Lower lobe of right lung (tissue), 2 donors: ENCODE measurements around the gene ARL4C. TPM values are rescaled to one million over a fixed set of nuclear protein-coding genes. Genes with fewer than 3 reads are reported as not detected.

Source experiments
- ATAC-seq, 2 donors: fragments of 200-7000 bp; cut with Tn5 transposase; one replicate each; pipeline ENCODE4 v1.9.1; 2020 to 2022; ENCODE audit warnings: mild to moderate bottlenecking in 2 of 2, moderate library complexity in 2 of 2
- DNase-seq: peaks from one replicate; pipeline ENCODE4 v3.0.0-alpha.2; 2020
- H3K27ac ChIP-seq: fragments of 200-600 bp; one replicate; pipeline ENCODE4 v1.8.0; 2022
- H3K27me3 ChIP-seq: fragments of 200-600 bp; one replicate; pipeline ENCODE4 v1.8.0; 2022; ENCODE audit warnings: low read depth
- H3K36me3 ChIP-seq: fragments of 200-600 bp; one replicate; pipeline ENCODE4 v1.8.0; 2022; ENCODE audit warnings: mild to moderate bottlenecking
- H3K4me1 ChIP-seq: fragments of 200-600 bp; one replicate; pipeline ENCODE4 v1.8.0; 2022
- H3K4me3 ChIP-seq: fragments of 200-600 bp; one replicate; pipeline ENCODE4 v1.8.0; 2022; ENCODE audit warnings: mild to moderate bottlenecking
- H3K9me3 ChIP-seq: fragments of 200-600 bp; one replicate; pipeline ENCODE4 v1.8.0; 2022
- intact Hi-C: fragments of 100-400 bp; cut with DNase I; formaldehyde crosslinking; loops from one replicate; pipeline ENCODE4 v1.11.0; 2022
- total RNA-seq: library from RNA; stranded (reverse); fragmentation: NEBNext Ultra II Directional; extraction: Animal tissue kit (Norgen Biotek cat#: 25700); gene quantifications from one replicate; pipeline ENCODE4 v1.2.1, GENCODE V29; 2021
- TF ChIP-seq, protein P1 (sequence below): fragments of 200-600 bp; IDR thresholded peaks from one replicate; pipeline ENCODE4 v1.8.0; 2022; ENCODE audit warnings: antibody characterized with exemption, mild to moderate bottlenecking
- donor health status: DM: no; HTN: yes; CAD: no; lungs with severe emphysema.

Gene ARL4C
- total RNA-seq, 1 donor from 2014 or later = 13.4 TPM

DNA sequence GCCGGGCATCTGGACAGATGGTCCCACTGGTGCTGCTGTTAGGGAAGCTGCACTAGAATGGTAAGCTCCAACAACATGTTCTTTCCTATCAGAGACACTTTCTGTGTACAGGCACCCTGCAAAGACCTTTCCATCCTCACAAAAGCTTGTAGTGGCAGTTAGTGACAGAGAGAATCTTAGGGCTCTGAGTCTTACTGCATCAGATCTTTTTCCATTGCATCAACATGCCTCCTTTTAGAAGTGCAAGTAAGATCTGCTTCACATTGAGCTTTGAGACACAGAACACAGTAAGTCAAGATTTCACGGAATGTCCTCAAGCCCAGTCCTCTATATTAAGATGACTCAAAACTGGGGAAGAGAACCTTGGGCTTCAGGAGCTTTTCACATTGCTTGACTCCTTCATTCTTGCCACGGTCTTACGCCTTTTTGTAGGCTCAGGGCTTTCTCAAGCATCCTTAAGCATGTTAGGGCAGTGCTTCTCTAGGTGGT lies 52.6 kb downstream of the ARL4C start:
- Histone ChIP-seq H3K4me3 (no peak overlapping the region), H3K36me3 (no peaks in the 10 kb centered on the region), H3K27ac (no peak overlapping the region), H3K27me3 (no peaks in the 10 kb centered on the region), H3K4me1 (peaks cover 22% of the 10 kb centered on the region), H3K9me3 (no peaks in the 10 kb centered on the region)
- DNase-seq (no peak), ATAC-seq (no peak)
- intact Hi-C loops = no loop called here
- TF ChIP-seq, protein P1, sequence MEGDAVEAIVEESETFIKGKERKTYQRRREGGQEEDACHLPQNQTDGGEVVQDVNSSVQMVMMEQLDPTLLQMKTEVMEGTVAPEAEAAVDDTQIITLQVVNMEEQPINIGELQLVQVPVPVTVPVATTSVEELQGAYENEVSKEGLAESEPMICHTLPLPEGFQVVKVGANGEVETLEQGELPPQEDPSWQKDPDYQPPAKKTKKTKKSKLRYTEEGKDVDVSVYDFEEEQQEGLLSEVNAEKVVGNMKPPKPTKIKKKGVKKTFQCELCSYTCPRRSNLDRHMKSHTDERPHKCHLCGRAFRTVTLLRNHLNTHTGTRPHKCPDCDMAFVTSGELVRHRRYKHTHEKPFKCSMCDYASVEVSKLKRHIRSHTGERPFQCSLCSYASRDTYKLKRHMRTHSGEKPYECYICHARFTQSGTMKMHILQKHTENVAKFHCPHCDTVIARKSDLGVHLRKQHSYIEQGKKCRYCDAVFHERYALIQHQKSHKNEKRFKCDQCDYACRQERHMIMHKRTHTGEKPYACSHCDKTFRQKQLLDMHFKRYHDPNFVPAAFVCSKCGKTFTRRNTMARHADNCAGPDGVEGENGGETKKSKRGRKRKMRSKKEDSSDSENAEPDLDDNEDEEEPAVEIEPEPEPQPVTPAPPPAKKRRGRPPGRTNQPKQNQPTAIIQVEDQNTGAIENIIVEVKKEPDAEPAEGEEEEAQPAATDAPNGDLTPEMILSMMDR = no peak
